ENCODE results near the gene TBC1D1. TPM values are rescaled to one million over a fixed set of nuclear protein-coding genes. Genes with fewer than 3 reads are reported as not detected.

TBC1D1 gene
- total and polyA plus RNA-seq, 2 donors (not counting 3 experiments of a cell fraction or from before 2014, with no cell fraction given) = 63.5 to 116 TPM

- Histone ChIP-seq H2AFZ (ENCODE audit: low read depth, low read length) (no peak overlapping the region), H3K4me3 (replicated peaks in 1 of 3; ENCODE audit: insufficient read depth in 1 of 3, low read depth in 1 of 3, low read length in 3 of 3) (no peak overlapping the region), H3K79me2 (ENCODE audit: control insufficient read depth, insufficient read depth, low read length) (no peaks in the 10 kb centered on the region), H3K27ac (ENCODE audit: insufficient read depth, low read depth, low read length) (no peak overlapping the region), H3K27me3 (ENCODE audit: control insufficient read depth in 2 of 2, insufficient read depth in 2 of 2, low read length in 2 of 2) (no peaks in the 10 kb centered on the region), H3K9me1 (replicated peaks; ENCODE audit: control insufficient read depth, extremely low read depth, insufficient read depth, low read length) (no peaks in the 10 kb centered on the region), H3K4me2 (ENCODE audit: insufficient read depth, low read length) (no peak overlapping the region), H4K20me1 (replicated peaks; ENCODE audit: control insufficient read depth, extremely low read depth, insufficient read depth, low read length) (no peaks in the 10 kb centered on the region), H3K4me1 (ENCODE audit: control insufficient read depth, extremely low read depth, insufficient read depth, low read length) (peaks cover 4% of the 10 kb centered on the region), H3K9me3 (replicated peaks; ENCODE audit: control insufficient read depth, insufficient read depth, low read length) (no peaks in the 10 kb centered on the region), H3K9ac (replicated peaks; ENCODE audit: extremely low read depth, insufficient read depth, low read length) (no peak overlapping the region), H3K36me3 (ENCODE audit: control insufficient read depth in 2 of 2, extremely low read depth in 1 of 2, insufficient read depth in 2 of 2, low read length in 2 of 2) (no peaks in the 10 kb centered on the region)
- no peak for DNase-seq (ENCODE audit: low read depth, low spot score)
- dilution Hi-C loops (cut with MboI; ENCODE audit: extremely low pct_ligation_motif_present, low sequenced_read_pairs) = no loop called here
- BruUV-seq (replicated peaks) = no TSS peak
- intact Hi-C loops (cut with micrococcal nuclease) = no loop called here
- TF ChIP-seq POLR2AphosphoS5 (IDR thresholded peaks at IDR 0.05; ENCODE audit: insufficient read depth, low read depth, low read length) (no peak), POLR2A (IDR thresholded peaks at IDR 0.05; ENCODE audit: low read depth, low read length) (no peak), FOS (IDR thresholded peaks at IDR 0.05; ENCODE audit: borderline replicate concordance, insufficient read depth, low read length) (no peak), MYC (IDR thresholded peaks at IDR 0.05; ENCODE audit: low read depth, low read length) (no peak), MAX (IDR thresholded peaks at IDR 0.05; ENCODE audit: insufficient read depth, insufficient read length) (no peak), EZH2 (IDR thresholded peaks at IDR 0.05; ENCODE audit: borderline replicate concordance, low read depth, low read length, severe bottlenecking) (no peak), CTCF (IDR thresholded peaks at IDR 0.05; ENCODE audit: extremely low read depth in 1 of 2, insufficient read depth in 1 of 2, low read depth in 1 of 2, low read length in 2 of 2) (no peak), GATA2 (IDR thresholded peaks at IDR 0.05; ENCODE audit: insufficient read depth, insufficient read length, low read depth, low read length) (no peak), JUN (IDR thresholded peaks at IDR 0.05; ENCODE audit: borderline replicate concordance, insufficient read depth, insufficient read length, low read depth) (no peak)
- POLR2A ChIA-PET = no interaction called here
- CTCF ChIA-PET = no interaction called here
- FAIRE-seq = no peak
These were observed 68.0 kb downstream of the TBC1D1 start for GRCh38 chr4:37958932-37959331.

Measured in endothelial cell of umbilical vein (primary cell).